GM18867 (cell line): Measurements from ENCODE around the gene COBL.

ENCODE experiments used
- ATAC-seq: cut with Tn5 transposase; IDR thresholded peaks from one replicate; pipeline ENCODE4 v1.9.1; 2021; ENCODE audit warnings: mild to moderate bottlenecking, moderate library complexity; ENCODE audit not compliant: unreplicated experiment

Gene COBL

DNA sequence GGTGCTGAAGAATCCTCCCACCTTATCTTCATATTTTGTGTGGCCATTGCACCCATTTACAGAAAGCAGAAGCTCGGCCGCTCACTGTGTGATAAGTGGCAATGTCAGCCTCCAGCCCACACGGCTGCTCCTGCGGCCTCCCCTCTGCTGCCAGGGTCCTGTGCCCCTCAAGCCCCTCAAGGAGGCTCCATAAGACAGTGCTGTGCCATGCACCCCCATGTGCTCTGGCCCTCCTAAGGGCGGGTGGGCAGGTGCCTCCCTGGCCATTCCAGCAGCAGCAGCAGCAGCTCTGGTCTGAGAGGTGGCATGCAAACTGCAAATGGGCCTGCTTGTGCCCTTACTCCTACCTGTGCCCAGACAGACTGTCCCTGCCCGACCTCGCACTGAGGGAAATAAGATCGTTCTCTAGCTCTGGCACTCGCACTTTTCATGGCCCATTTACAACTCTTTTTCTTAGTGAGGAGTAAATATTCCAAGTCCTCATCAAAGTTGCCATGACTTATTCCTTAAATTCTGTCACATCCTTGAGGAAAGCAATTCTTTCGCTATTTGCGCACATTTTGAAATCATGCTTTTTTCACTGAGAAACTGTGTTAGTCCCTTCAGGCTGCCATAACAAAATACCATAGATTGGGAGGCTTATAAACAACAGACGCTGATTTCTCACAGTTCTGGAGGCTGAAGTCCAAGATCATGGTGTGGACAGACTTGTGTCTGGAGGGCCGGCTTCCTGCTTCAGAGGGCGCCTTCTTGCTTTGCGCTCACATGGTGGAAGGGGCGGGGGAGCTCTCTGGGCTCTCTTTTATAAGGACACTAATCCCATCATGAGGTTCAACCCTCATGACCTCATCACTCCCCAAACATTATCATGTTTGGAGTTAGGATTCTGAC lies 187.8 kb downstream of the COBL start:
- no peak for ATAC-seq

DNA sequence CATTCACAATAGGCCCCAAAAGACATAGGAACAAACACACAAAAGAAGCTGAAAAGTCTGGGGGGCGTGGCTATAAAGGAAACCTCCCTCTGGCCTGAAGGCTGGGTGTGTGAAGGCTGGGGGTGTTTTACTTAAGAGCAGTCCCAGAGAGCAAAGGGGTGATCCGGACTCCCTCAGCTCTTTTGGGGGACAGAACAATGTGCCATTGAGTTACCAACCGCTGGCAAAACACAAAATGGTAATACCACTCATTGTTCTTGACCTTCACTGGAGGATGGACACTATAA lies 189.0 kb downstream of the COBL start:
- no peak for ATAC-seq

DNA sequence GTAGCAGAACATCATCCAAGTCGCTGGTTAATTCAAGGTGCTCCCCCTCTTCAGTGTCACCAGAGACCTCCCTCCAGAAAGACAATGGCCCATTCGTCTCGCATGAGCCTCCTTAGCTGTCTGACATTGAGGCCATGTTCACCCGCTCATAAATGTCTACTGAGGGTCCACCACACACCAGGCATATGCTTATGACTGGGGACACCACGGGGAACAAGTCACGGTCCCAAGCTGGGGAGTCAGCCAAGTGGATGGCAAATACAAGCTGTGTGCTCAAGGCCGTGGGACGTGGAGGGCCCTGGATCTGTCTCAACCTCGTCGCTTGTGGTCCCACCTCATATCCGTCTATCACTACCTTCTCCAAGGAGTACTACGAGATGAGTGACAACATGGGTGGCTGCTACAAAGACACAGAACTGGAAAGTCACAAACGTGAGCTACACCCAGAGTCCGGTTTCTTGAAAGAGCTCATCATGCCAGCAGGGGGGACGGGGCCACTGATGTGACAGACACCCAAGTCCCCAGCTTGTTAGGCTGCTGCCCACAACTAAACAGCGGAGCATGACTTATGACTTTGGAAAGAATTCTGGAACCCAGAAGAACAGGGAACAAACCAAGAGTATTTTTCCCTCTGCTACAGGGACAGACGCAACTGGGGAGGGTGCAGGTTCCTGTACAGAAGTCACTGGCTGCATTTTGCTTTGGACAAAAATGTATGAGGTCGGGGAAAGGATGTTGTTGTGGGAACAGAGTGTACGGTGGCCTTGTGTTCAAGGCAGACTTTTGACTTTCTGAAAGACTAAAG lies 189.6 kb downstream of the COBL start:
- no peak for ATAC-seq

DNA sequence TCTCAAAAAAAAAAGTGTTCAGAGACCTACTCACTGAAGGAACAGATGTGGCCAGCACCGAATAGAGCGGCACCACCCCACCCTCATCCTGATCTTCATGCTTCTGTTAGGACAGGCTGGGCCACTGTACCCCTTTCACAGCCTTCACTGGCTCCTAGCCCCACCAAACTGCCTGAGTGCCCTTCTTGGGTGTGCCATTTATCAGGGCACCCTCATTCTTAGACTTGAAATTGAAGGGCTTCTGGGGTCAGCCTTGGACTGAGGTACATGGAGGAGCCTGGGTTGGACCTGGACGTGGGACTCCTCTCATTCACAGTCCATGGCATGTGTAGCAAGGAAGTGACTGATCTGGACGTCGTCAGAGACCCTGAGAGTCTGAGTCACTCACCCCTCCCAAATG lies 190.3 kb downstream of the COBL start:
- ATAC-seq: no peak

DNA sequence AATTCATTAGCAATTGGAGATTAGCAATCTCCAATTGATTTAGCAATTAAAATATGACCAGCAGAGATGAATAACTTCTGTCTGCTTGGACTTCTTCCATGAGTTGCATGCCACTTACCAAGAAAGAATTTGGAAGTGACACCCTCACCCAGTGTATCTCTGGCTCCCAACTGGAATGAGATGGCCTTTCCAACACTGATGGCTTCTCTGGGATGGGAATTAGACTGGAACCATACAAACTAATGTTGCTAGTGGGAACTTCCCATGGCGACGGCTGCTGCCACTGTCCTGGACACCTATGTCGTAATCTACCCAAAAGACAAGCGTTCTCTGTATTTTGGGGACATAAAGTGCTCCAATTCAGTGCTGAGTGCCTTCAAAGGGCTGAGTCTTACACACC lies 192.3 kb downstream of the COBL start:
- no peak for ATAC-seq

DNA sequence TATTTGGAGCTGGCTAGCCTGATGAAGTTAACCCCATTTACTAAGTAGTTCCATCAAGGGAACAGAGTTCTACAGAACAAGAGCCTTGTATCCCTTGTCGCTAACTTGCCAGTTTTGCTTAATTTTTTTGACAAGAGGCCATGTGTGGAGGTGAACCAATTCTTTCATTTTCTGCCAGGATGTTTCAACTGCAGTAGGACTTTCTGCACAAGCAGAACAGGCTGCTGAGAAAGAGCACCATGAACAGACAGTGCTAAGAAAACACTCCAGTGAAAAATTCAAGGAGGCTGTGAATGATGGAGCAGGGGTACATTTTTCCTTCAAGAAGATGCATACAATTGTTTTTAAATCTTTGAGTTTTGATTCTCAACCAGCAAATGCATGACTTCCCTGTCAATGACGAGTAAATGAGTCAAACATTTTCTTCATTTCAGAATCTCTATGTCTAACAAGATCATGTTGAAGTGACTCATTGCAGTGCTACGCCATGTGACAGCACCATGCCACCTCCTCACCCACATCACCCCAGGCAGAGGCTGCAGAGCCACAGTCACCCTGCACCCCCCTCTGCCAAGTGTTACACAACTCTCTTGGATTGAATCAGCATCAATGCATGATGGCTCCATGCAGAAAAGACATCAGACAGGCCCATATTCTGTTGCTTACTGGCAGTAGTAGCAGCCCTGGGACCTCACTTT lies 193.1 kb downstream of the COBL start:
- no peak for ATAC-seq

DNA sequence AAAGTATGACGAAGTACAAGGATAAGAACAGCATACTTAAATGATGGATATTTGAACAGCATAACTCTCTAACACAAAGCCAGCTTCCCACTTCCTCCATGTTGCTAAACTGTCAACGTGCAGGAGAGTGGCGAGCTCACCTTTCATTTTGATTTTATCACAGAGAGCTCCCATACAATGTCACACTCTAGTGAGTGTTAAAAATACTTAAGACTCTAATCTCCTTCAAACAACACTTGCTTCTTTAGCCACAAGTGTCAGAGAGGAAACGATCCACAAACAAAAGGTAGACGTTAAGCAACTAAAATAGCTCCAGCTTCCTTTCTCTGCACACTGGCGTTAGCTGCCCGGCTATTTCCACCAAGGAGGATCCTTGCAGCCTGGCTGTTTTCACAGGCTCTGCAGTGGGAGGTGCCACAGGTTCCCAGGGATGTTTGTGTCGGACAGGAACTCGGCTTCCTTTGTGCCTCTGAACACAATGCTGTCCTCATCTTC lies 194.6 kb downstream of the COBL start:
- no peak for ATAC-seq

DNA sequence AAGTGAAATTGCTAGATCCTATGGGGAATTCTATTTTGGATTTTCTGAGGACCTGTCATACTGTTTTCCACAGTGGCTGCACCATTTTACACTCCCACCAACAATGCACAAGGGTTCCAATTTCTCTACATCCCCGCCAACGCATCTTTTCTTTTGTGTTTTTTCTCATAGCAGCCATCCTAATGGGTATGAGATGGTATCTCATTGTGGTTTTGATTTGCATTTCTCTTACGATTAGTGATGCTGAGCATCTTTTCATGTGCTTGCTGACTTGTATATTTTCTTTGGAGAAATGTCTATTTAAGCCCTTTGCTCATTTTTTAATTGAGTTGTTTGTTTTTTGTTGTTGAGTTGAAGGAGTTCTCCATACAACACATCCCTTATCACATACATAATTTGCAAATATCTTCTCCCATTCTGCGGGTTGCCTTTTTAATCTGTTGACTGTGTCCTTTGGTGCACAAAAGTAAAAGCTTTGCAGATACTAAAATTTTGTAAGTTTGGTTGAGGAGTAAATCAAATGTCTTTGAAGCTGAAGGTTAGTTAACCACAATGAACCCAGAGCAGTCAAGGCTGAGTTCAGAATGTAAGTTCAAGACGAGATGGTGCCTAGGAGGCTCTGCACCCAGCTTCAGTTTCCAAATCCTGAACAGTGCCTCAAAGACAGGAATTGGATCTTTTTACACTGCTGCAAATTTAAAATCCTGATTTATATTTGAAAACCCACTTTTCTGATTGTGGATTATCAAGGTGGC lies 195.4 kb downstream of the COBL start:
- no peak for ATAC-seq

DNA sequence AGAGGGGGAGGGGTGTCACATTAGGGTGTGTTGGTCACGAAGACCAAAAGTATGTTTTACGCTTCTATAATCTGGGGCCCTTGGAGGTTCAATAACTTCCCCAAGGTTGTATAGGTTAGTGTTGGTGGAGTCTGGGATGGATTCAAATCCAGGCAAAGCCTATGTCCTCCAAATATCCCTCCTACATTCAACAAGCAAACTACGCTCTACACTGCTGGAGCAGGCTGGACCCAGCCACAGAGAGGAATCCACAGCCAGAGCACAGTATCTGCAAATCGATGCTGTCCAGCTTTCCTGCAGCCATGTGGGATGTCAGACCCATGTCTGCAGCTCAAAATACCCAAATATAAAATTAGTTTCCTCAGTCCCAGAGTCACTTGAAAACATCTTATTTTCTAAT lies 198.0 kb downstream of the COBL start:
- ATAC-seq: no peak

DNA sequence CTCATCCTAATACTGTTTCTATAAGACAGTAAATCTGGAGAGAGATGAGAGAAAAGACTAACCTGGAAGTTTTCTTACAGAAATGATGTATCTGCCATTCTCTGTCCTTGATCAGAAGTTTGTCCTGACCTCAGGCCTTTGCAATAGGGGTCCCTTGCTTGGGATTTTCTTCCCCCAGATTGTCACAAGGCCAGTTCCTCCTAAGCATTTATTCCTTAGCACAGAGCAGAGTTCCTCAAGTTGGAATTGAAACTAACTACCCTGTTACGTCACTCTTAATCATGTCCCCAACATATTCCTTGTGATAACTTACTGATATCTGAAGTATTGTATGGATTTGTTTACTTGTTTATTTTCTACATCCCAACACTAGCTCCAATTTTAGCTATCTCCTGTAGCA lies 202.1 kb downstream of the COBL start:
- ATAC-seq: no peak

DNA sequence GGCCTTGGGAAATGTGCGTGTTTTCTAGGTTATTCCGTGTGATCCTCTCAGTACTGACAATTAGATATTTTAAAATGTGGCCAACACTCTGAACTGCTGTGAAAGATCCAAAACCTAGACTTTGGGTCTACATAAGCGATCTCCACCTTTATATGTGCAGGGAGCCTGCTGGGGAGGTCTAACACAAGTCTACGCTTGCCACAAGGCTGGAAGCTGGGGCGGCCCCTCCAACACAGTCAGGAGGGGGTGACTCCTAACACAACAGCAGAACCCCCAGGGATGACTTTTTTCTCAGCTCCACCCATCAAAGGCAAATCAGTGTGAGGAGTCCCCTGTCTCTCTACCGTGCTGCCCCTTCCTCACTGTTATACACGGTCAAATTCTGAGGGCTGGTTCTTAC lies 202.6 kb downstream of the COBL start:
- ATAC-seq: no peak

DNA sequence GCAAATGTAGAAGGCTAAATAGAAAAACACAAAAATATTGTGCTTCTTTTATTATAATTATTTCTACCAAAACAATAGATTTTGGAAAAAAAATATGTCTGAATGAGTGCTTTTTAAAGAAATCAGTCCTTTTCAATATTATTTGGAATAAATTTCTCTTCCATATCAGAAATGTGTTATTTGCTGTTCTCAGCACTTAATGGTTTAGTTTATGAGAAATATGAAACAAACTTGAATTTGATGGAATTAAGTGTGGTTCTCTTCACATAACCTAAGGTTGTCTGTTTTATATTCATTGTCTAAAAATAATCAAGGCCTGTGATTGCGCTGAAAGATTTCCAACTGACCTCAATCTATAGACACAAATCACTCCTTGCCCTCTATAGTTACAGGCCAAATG lies 203.0 kb downstream of the COBL start:
- no peak for ATAC-seq

DNA sequence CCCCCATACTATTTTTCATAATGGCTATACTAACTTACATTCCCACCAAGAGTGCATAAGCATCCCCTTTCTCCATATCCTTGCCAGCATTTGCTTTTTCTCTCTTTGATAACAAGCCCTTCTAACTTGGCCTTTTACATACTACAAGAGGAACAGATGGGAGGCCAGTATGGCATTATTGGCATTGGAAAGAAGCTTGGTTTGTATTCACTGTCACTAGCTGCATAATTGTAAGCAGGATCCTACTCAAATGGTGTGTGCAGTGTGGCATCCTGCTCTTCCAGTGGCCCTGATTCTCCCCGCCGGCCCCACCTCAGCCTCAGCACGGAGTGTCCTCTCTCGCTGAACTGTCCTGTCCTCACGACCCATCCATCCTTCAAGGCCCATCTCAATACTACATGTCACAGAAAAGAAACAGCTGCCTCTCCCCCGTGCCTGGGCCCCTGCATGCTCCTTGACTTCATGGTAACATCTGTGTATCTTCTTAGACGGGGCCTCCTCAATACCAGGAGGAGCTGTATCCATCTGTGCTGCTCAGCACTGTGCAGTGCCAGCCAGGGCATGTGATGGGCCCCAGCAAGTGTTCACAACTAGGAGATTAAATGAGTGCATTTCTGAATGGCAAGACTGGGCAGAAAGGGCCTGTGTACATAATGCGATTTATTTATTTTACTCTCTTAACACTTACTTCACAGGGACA lies 205.2 kb downstream of the COBL start:
- ATAC-seq: no peak

DNA sequence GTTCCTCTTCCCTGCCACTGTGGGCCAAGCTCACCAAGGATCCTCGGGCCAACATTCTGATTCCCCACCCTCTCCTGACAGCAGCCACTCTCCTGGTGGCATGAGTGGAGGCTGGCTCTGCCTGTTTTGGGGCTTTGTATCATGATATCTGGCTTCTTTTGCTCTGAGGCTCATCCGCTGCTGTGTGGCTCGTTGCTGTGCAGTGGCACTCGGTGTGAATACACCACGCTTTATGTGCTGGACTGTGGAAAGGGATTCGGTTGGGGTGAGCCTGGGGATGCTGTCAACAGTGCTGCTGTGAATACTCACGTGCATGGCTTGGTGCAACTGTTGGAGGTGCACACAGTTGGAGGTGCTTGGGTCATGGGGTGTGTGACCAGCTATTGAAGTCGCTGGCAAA lies 208.5 kb downstream of the COBL start:
- no peak for ATAC-seq

DNA sequence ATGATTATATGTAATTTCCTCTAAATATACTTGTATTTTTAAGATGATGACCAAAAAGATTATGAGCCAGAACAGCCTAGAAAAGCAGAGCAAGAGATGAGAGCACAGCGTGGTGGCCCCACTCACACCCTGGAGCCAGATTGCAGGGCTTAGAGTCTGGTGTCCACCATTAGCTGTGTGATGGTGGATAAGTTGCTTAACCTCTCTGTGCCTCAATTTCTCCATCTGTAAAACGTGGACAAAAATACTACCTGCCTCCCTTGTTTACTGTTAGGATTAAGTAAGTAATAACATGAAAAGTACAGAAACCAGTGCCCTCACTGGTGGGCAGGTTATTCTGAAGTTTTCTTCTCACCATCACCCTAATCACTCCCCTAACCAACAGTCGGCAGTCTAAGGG lies 212.3 kb downstream of the COBL start:
- no peak for ATAC-seq

DNA sequence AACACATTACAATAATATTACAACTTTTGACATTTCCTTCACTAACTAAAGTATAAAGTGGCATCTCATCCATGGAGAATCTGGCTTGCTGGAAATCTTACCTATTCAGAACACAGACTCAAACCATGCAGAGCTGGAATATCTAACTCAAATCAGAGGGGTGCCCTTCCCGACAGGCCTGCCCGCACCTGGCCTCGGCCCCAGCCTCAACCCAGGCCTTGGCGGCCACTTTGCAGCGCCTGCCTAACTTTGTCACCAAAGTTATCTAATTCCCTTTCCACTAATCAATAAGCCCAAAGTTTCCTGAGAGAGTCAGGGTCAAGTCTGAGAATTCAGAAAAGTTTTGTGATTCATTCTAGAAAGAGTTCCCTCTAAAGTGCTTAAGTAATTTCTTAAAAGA lies 212.9 kb downstream of the COBL start:
- no peak for ATAC-seq

DNA sequence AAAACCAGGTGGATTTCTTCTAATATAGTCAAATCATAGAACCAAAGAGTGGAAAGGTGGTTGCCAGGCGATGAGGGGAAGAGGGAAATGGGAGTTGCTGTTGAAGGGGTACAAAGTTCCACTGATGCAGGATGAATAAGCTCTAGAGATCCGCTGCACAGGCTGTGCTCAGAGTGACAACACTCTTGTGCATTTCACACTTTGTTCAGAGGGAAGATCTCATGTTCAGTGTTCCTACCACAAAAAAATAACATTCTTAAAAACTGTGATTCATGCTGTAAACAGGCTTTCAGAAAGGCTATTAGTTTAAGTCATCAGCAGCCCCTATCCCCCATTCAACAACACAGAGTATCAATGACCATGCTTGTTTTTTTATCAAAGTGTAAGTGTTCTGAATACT lies 213.8 kb downstream of the COBL start:
- ATAC-seq: no peak

DNA sequence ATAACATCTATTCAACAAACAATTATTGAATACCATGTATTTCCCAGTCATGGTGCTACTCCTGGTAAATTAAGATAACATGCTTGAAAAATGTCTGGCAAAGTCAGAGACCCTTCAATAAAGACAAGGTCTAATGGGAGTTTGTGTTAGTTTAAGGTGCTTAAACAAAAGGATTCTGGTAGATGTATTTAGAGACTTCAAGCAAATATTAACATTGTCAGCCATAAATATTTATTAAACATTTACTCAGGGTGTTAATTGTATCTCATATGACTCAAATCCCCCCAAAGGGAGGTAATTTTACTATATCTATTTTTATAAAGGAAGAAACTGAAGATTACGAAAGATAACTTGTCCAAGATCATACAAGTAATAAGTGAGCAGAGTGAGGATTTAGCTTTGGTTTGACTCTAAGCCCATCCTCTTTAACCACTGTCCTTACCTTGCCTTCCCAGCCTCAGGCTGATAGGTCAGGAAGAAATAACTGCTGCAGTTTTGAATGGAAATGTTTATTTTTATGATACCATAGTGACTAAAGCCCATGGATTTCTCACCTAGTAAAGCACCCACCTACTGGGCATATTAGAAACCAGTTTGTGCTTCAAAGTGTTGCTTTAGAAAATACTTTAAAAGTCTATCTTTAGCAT lies 215.4 kb downstream of the COBL start:
- no peak for ATAC-seq

DNA sequence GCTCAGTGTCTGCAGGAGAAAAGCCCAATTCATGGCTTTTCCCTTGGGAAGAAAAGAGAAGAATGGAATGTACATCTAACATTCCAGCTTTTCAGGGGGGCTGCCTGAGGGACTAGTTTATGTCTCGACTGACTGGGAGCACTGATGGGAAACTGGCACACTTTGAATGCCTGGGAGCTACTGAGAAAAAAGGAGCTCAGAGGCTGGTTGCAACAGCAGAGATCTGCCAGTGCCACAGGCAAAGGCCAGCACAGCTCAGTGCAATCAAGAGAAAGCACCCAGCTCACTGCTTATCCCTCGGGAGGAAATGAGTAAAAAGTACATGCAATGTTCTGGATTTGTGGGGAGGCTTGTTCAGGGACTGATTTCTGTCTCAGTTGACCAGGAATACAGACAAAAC lies 226.2 kb downstream of the COBL start:
- ATAC-seq: no peak
